ENCODE data around the gene VPS26C. TPM values are rescaled to one million over a fixed set of nuclear protein-coding genes. Genes with fewer than 3 reads are reported as not detected.

VPS26C gene
- total RNA-seq (2022; extraction: Qiagen RNA extraction; ENCODE audit: low read depth) = 26.1 to 29.7 TPM (median 27.9 TPM) in 5 replicates

DNA sequence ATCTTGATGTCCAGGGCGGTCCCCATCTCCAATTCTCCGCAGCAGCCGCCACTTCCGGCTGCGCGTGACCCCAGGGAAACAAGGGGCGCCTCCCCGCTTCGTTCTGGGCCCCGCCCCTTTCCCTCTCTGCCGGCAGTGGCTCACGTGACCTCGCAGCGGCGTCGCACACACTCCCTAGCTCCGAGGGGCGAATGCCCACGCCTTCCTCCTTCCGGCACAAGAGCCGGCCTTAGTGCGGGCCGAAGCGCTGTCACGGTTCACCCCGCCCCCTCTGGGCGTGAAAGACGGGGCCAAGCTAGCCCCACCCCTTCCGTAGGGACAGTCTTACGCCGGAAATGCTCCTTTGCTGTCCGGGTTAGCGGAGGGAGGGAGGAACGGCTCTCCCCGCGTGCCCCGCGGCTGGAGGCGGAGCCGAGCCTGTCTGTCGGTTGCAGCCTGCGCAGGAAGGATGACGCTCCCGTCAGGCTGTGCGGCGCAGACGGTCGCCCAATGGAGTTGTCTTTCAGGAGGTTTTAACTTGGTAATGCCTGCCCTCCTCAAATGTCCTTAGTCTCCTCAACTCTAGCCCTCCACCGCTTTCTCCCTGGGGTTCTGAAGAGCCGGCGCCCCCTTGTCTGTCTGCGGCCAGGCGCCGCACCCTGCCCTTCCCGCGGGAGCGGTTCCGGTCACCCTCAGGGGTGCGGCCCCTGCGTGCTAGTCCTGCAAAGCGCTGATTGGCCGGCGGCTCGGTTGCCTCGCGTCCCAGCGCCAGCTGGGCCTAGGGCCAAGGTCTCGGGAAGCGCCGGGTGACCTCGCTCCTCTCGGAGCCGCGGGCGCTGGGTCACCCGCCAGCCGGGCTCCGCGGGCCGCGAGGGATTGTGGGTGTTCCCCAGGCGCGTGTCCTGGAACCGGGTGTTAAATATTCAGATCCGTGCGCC is at the start of gene VPS26C:
TSS of gene VPS26C (minus strand) at position 66 of the 917 bp plus-strand sequence. CDS start at position 26, 40 bp downstream.

Other genes with a start within 250 kb of the VPS26C start
- 13.1 to 18.8 TPM (median 17.8 TPM) in 5 replicates for gene PIGP, start 194.3 kb downstream of the VPS26C start, total RNA-seq (2022; extraction: Qiagen RNA extraction; ENCODE audit: low read depth)
- gene TTC3, start 194.1 kb downstream of the VPS26C start, total RNA-seq (2022; extraction: Qiagen RNA extraction; ENCODE audit: low read depth) = 25.8 to 51.3 TPM (median 30.7 TPM) in 5 replicates
- gene DYRK1A, start 99.4 kb upstream of the VPS26C start, total RNA-seq (2022; extraction: Qiagen RNA extraction; ENCODE audit: low read depth) = 9.7 to 15.7 TPM (median 11.7 TPM) in 5 replicates